ENCODE measurements around the gene B3GAT2.

The B3GAT2 gene

GRCh38 chr6:70841112-70841511 is 115.7 kb downstream of the B3GAT2 start:
- no peak for DNase-seq

GRCh38 chr6:70839286-70840266 is 117.3 kb downstream of the B3GAT2 start:
- DNase-seq: no peak

GRCh38 chr6:70838907-70839285 is 118.0 kb downstream of the B3GAT2 start:
- no peak for DNase-seq

- DNase-seq: no peak
Observed at GRCh38 chr6:70834520-70834919, 122.3 kb downstream of the B3GAT2 start.

GRCh38 chr6:70831427-70831826 is 125.4 kb downstream of the B3GAT2 start:
- DNase-seq: no peak

GRCh38 chr6:70823651-70824050 is 133.2 kb downstream of the B3GAT2 start:
- DNase-seq: no peak

- DNase-seq: no peak
Observed at GRCh38 chr6:70821751-70822150, 135.1 kb downstream of the B3GAT2 start.

GRCh38 chr6:70820778-70821177 is 136.1 kb downstream of the B3GAT2 start:
- DNase-seq: no peak

GRCh38 chr6:70819646-70820045 is 137.2 kb downstream of the B3GAT2 start:
- no peak for DNase-seq

GRCh38 chr6:70813885-70814284 is 143.0 kb downstream of the B3GAT2 start:
- DNase-seq: no peak

- no peak for DNase-seq
Observed at GRCh38 chr6:70811788-70812187, 145.1 kb downstream of the B3GAT2 start.

Data from left hindlimb (tissue), 1 donor.